Tongue (tissue), 2 donors: ENCODE results near the gene CHCHD3. TPM values are rescaled to one million over a fixed set of nuclear protein-coding genes. Genes with fewer than 3 reads are reported as not detected.

Source experiments
- DNase-seq: peaks from one replicate; pipeline ENCODE4 v3.0.0-alpha.2; 2015
- total RNA-seq: library from RNA; depleted of rRNA; stranded (reverse); fragments of >200 nt; gene quantifications from one replicate; pipeline ENCODE4 v1.2.3, GENCODE V29; 2014

CHCHD3 gene
- total RNA-seq, 1 donor from 2014 or later: 123 TPM

GRCh38 chr7:133077394-133077793, 4.5 kb downstream of the CHCHD3 start:
- DNase-seq: no peak

- DNase-seq: no peak
These were observed 5.7 kb downstream of the CHCHD3 start for GRCh38 chr7:133076142-133076541.

- DNase-seq: no peak
These were observed 10.4 kb downstream of the CHCHD3 start for GRCh38 chr7:133071506-133071905.

- DNase-seq: no peak
These were observed 11.3 kb downstream of the CHCHD3 start for GRCh38 chr7:133070562-133070961.

GRCh38 chr7:133065301-133065700, 16.6 kb downstream of the CHCHD3 start:
- no peak for DNase-seq

GRCh38 chr7:133064082-133064820, 17.6 kb downstream of the CHCHD3 start:
- no peak for DNase-seq

- DNase-seq: no peak
These were observed 20.1 kb downstream of the CHCHD3 start for GRCh38 chr7:133061792-133062191.

GRCh38 chr7:133061357-133061756, 20.5 kb downstream of the CHCHD3 start:
- DNase-seq: no peak

GRCh38 chr7:133060004-133060403, 21.9 kb downstream of the CHCHD3 start:
- no peak for DNase-seq

- no peak for DNase-seq
These were observed 22.6 kb downstream of the CHCHD3 start for GRCh38 chr7:133059263-133059662.

- peak; percentile 21 for DNase-seq
These were observed 25.3 kb downstream of the CHCHD3 start for GRCh38 chr7:133056370-133057238.

- no peak for DNase-seq
These were observed 27.6 kb downstream of the CHCHD3 start for GRCh38 chr7:133054162-133054840.

GRCh38 chr7:133053321-133053891, 28.5 kb downstream of the CHCHD3 start:
- no peak for DNase-seq

- no peak for DNase-seq
These were observed 29.1 kb downstream of the CHCHD3 start for GRCh38 chr7:133052826-133053225.

- no peak for DNase-seq
These were observed 29.5 kb downstream of the CHCHD3 start for GRCh38 chr7:133052401-133052756.

GRCh38 chr7:133051719-133052400, 30.0 kb downstream of the CHCHD3 start:
- DNase-seq: no peak

GRCh38 chr7:133051066-133051465, 30.8 kb downstream of the CHCHD3 start:
- DNase-seq: peak; percentile 33

GRCh38 chr7:133050200-133050995, 31.5 kb downstream of the CHCHD3 start:
- DNase-seq: no peak

GRCh38 chr7:133048589-133048988, 33.3 kb downstream of the CHCHD3 start:
- no peak for DNase-seq

GRCh38 chr7:133047321-133047720, 34.6 kb downstream of the CHCHD3 start:
- no peak for DNase-seq
